ENCODE results near the gene SLC30A2. TPM values are rescaled to one million over a fixed set of nuclear protein-coding genes. Genes with fewer than 3 reads are reported as not detected.

Gene SLC30A2
- polyA plus RNA-seq, 1 experiment = not detected

- no peak for TF ChIP-seq CTCF (IDR thresholded peaks at IDR 0.05; ENCODE audit: insufficient read depth, low read depth, low read length)
- CTCF ChIA-PET = interaction anchor here (1.4 to 4.2 kb wide), 4 partner anchors 8 to 94 kb away, joined by 3 to 18 read pairs (median 9); partner anchors contain the start of gene PAFAH2
- no peak for DNase-seq (ENCODE audit: low read depth)
- H3K27me3 ChIP-seq (ENCODE audit: control insufficient read depth, insufficient read depth, low read length) = no peaks in the 10 kb centered on the region
- H3K36me3 ChIP-seq (ENCODE audit: control insufficient read depth, insufficient read depth, low read length) = peaks cover 1% of the 10 kb centered on the region; the same call in 1 of the 2 replicates
- POLR2A ChIA-PET = no interaction called here
- no peak overlapping the region for H3K4me3 ChIP-seq (ENCODE audit: low read depth, low read length)
Observed at GRCh38 chr1:25989440-25990234, 56.3 kb downstream of the SLC30A2 start.

GRCh38 chr1:25987951-25988350, 58.0 kb downstream of the SLC30A2 start:
- DNase-seq (ENCODE audit: low read depth) = no peak
- H3K4me3 ChIP-seq (ENCODE audit: low read depth, low read length) = no peak overlapping the region
- ChIA-PET POLR2A (no interaction called here), CTCF (interaction anchor here (0.9 to 4.2 kb wide), 5 partner anchors 9 to 99 kb away, joined by 3 to 18 read pairs (median 4); partner anchors contain the start of gene PAFAH2)
- peaks cover 3% of the 10 kb centered on the region; the same call in 1 of the 2 replicates for H3K36me3 ChIP-seq (ENCODE audit: control insufficient read depth, insufficient read depth, low read length)
- no peaks in the 10 kb centered on the region for H3K27me3 ChIP-seq (ENCODE audit: control insufficient read depth, insufficient read depth, low read length)
- no peak for TF ChIP-seq CTCF (IDR thresholded peaks at IDR 0.05; ENCODE audit: insufficient read depth, low read depth, low read length)

Small RNA genes lying within 50 kb of the gene (small RNA-seq; reads per million reads assigned to genes)
- gene RF00283 (ENCODE audit: insufficient read length, low read depth, low replicate concordance) (not detected), gene RF00492 (ENCODE audit: insufficient read length, low read depth, low replicate concordance) (not detected)

Other genes starting within 250 kb of the SLC30A2 start
- gene SELENON, start 245.9 kb downstream of the SLC30A2 start, polyA plus RNA-seq (2011; rRNA removed) = 29.4 and 39.9 TPM in 2 replicates
- 57.8 and 93.7 TPM in 2 replicates for gene MTFR1L, start 226.2 kb downstream of the SLC30A2 start, polyA plus RNA-seq (2011; rRNA removed)
- gene AUNIP, start 186.7 kb downstream of the SLC30A2 start, polyA plus RNA-seq (2011; rRNA removed) = 1.4 and 2.8 TPM in 2 replicates
- 10.5 and 12.6 TPM in 2 replicates for gene PAQR7, start 170.4 kb downstream of the SLC30A2 start, polyA plus RNA-seq (2011; rRNA removed)
- gene STMN1, start 139.7 kb downstream of the SLC30A2 start, polyA plus RNA-seq (2011; rRNA removed) = 57.1 and 80.5 TPM in 2 replicates
- 11.9 and 13.2 TPM in 2 replicates for gene PAFAH2, start 48.1 kb downstream of the SLC30A2 start, polyA plus RNA-seq (2011; rRNA removed)
- gene EXTL1, start 24.3 kb downstream of the SLC30A2 start, polyA plus RNA-seq (2011; rRNA removed) = 3.6 and 5.0 TPM in 2 replicates
- gene TRIM63, start 21.5 kb upstream of the SLC30A2 start, polyA plus RNA-seq (2011; rRNA removed) = not detected in 2 replicates
- 1.4 and 2.9 TPM in 2 replicates for gene PDIK1L, start 65.7 kb upstream of the SLC30A2 start, polyA plus RNA-seq (2011; rRNA removed)
- gene FAM110D, start 113.0 kb upstream of the SLC30A2 start, polyA plus RNA-seq (2011; rRNA removed) = not detected in 2 replicates
- gene C1orf232, start 122.8 kb upstream of the SLC30A2 start, polyA plus RNA-seq (2011; rRNA removed) = not detected in 2 replicates
- 26.3 and 30.2 TPM in 2 replicates for gene ZNF593, start 123.8 kb upstream of the SLC30A2 start, polyA plus RNA-seq (2011; rRNA removed)
- not detected in 2 replicates for gene ZNF593OS, start 125.7 kb upstream of the SLC30A2 start, polyA plus RNA-seq (2011; rRNA removed)
- gene CNKSR1, start 131.4 kb upstream of the SLC30A2 start, polyA plus RNA-seq (2011; rRNA removed) = 0.23 and 0.63 TPM in 2 replicates
- gene CATSPER4, start 144.5 kb upstream of the SLC30A2 start, polyA plus RNA-seq (2011; rRNA removed) = not detected in 2 replicates
- 9.4 and 10.8 TPM in 2 replicates for gene CEP85, start 188.1 kb upstream of the SLC30A2 start, polyA plus RNA-seq (2011; rRNA removed)
- gene SH3BGRL3, start 234.0 kb upstream of the SLC30A2 start, polyA plus RNA-seq (2011; rRNA removed) = 298 and 309 TPM in 2 replicates

All from BJ (cell line).